Measurements from ENCODE around the gene BANP.

DNA sequence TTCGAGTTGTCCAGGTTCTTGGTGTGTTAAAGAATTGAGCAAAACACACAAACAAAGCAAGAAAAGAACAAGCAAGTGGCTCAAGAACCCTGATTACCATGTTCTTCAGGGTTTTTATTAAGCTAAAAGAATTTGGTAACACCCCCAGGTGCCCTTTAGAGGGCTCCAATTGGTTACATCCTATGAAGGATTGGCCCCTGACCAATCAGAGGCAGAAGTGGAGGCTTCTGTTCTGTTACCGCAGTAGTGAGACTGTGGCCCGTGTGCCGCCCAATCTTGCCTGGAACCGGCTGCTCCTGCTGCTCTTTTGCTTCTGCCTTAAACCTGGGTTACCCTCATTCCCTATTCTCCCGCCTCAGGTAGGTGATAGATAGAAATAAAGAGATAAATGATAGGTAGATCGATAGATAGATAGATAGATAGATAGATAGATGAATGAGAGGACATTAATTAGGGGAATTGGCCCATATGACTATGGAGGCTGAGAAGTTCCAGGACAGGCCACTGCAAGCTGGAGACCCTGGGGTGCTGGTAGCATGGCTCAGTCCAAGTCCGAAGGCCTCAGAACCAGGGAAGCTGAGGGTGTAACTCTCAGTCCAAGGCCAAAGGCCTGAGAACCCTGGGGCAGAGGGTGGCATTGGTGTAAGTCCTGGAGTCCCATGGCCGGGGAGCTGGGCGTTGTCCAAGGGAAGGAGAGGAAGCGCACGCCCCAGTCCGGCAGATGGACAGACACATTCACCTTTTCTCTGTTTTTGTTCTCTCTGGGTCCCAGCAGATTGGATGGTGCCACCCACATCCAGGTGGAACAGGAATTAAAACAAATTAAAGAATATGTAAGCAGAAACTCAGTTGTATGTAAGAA lies 11.4 kb upstream of the BANP start:
- TF ChIP-seq, protein P1, sequence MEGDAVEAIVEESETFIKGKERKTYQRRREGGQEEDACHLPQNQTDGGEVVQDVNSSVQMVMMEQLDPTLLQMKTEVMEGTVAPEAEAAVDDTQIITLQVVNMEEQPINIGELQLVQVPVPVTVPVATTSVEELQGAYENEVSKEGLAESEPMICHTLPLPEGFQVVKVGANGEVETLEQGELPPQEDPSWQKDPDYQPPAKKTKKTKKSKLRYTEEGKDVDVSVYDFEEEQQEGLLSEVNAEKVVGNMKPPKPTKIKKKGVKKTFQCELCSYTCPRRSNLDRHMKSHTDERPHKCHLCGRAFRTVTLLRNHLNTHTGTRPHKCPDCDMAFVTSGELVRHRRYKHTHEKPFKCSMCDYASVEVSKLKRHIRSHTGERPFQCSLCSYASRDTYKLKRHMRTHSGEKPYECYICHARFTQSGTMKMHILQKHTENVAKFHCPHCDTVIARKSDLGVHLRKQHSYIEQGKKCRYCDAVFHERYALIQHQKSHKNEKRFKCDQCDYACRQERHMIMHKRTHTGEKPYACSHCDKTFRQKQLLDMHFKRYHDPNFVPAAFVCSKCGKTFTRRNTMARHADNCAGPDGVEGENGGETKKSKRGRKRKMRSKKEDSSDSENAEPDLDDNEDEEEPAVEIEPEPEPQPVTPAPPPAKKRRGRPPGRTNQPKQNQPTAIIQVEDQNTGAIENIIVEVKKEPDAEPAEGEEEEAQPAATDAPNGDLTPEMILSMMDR (IDR thresholded peaks at IDR 0.05), result no peak
- no peak for TF ChIP-seq POLR2A (IDR thresholded peaks at IDR 0.05)
